Myocyte (in vitro differentiated cells): ENCODE results near the gene LASP1NB. TPM values are rescaled to one million over a fixed set of nuclear protein-coding genes. Genes with fewer than 3 reads are reported as not detected.
"Not testable (repeated sequence)": the region's sequence is repeated elsewhere in the genome, so short reads cannot be mapped to it uniquely, and the experiment has no call there.

Source experiments
- DNase-seq: peaks from one replicate; pipeline ENCODE4 v3.0.0-alpha.2; 2012; ENCODE audit warnings: low read depth
- microRNA-seq: library from miRNA; unstranded; fragments of <30 nt; microRNA quantifications from one replicate; pipeline ENCODE4, GENCODE V29; 2016
- total RNA-seq: library from RNA; depleted of rRNA; stranded (reverse); fragments of >200 nt; gene quantifications from 2 replicates; pipeline ENCODE4 v1.2.3, GENCODE V29; 2014

The LASP1NB gene

GRCh38 chr17:38959508-38959907, 34.1 kb downstream of the LASP1NB start:
- no peak for DNase-seq

GRCh38 chr17:38960402-38960801, 35.0 kb downstream of the LASP1NB start:
- DNase-seq: no peak

DNA sequence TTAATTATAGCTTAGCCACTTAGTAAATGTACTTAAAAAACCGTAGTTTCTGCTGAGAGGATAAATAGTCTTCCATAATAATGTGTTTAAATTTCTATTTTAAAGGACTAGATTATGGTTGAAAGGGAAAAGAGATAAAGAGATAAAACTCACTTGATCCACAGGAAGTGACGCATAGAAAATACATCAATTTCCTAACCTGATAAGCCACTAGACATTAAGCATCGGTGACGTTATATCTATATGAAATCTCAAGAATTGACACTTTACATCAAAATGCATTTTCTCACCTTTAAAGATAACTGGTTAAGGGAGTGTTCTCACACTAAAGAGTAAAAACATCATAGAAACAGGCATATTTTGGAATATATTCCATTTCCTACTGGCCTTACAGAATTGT, 36.0 kb downstream of the LASP1NB start:
- DNase-seq: no peak

GRCh38 chr17:38967290-38967738, 41.9 kb downstream of the LASP1NB start, which contains the start of gene FBXO47:
Gene FBXO47 (minus strand): TSS chr17:38967403. CDS start chr17:38963025, 4,378 bp downstream.
- no peak for DNase-seq

DNA sequence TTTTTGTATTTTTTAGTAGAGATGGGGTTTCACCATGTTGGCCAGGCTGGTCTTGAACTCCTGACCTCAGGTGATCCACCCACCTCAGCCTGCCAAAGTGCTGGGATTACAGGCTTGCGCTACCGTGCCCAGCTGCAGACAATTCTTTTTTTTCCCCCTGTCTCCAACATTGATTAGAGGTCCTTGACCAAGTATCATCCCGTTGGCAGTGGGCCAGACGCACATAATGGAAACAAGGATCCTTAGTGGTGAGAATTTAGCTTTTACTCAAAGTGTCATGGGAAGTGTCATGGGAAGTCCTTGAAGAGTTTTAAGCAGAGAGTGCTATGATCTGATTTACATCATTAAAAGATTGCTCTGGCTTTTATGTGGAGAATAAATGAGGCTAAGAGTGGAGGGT, 43.9 kb downstream of the LASP1NB start:
- DNase-seq: no peak

- DNase-seq: no peak
Measured at GRCh38 chr17:38970128-38970527, 44.7 kb downstream of the LASP1NB start.

DNA sequence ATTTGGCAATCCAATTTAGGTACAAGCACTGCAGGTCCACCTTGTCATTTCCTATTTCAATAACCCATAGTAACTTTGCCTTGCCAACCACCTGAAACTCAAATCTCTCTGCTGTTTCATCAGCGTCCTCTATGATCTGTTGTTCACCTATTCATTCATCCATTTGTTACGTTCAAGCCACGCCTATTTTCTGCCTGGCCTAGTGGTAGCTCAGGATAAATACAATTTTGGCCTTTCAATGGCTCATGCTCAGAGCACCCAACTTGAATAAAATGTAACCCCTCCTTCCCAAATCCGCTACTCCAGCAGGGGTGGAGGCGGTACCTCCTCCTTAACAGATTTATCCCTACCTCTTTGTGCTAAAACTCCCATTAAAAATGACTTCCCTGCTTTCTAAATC, 45.4 kb downstream of the LASP1NB start:
- DNase-seq: no peak

- not testable (repeated sequence) for DNase-seq
Measured at GRCh38 chr17:38976187-38976551, 50.8 kb downstream of the LASP1NB start.

DNA sequence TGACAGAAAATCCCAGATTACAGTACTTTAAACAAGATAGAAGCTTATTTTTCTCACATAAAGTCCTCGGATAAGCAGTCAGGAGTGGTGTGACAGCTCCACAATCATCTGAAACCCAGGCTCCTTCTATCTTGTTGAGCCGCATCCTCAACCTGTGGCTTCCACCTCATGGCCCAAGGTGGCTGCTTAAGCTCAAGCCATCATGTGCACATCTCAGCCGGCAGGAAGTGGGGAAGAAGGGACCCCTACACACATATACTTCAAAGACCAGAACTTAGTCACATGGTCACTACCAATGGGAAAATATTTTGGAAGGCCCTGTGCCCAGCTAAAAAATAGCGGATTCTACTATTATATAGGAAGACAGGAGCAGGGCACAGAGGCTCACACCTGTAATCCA, 52.8 kb downstream of the LASP1NB start:
- DNase-seq: no peak

Small RNAs within 50 kb of the gene (microRNA-seq; reads per million reads assigned to microRNA genes)
- gene MIR6779: not detected

Other genes with a start within 250 kb of the LASP1NB start
- gene MLLT6, start 220.3 kb upstream of the LASP1NB start, total RNA-seq: 42.7 and 54.6 TPM in 2 replicates
- gene CISD3, start 195.3 kb upstream of the LASP1NB start, total RNA-seq: 3.7 and 6.2 TPM in 2 replicates
- 2.0 and 2.3 TPM in 2 replicates for gene PCGF2, start 177.3 kb upstream of the LASP1NB start, total RNA-seq
- 165 and 179 TPM in 2 replicates for gene PSMB3, start 172.9 kb upstream of the LASP1NB start, total RNA-seq
- 74.4 and 89.7 TPM in 2 replicates for gene PIP4K2B, start 126.1 kb upstream of the LASP1NB start, total RNA-seq
- gene CWC25, start 100.3 kb upstream of the LASP1NB start, total RNA-seq: 10.8 and 11.3 TPM in 2 replicates
- 758 and 872 TPM in 2 replicates for gene RPL23, start 71.9 kb upstream of the LASP1NB start, total RNA-seq
- 86.8 and 89.9 TPM in 2 replicates for gene LASP1, start 55.6 kb upstream of the LASP1NB start, total RNA-seq
- not detected in 2 replicates for gene FBXO47, start 41.8 kb downstream of the LASP1NB start, total RNA-seq
- 49.7 and 65.3 TPM in 2 replicates for gene PLXDC1, start 226.0 kb downstream of the LASP1NB start, total RNA-seq
- not detected in 2 replicates for gene ARL5C, start 240.5 kb downstream of the LASP1NB start, total RNA-seq